NCI-H524 (cell line): ENCODE results near the gene UBASH3A.

ENCODE experiments used
- DNase-seq, 2 experiments: peaks; one replicate each; lab custom pipeline; 2025; lab: John Stamatoyannopoulos, UW

UBASH3A gene

DNA sequence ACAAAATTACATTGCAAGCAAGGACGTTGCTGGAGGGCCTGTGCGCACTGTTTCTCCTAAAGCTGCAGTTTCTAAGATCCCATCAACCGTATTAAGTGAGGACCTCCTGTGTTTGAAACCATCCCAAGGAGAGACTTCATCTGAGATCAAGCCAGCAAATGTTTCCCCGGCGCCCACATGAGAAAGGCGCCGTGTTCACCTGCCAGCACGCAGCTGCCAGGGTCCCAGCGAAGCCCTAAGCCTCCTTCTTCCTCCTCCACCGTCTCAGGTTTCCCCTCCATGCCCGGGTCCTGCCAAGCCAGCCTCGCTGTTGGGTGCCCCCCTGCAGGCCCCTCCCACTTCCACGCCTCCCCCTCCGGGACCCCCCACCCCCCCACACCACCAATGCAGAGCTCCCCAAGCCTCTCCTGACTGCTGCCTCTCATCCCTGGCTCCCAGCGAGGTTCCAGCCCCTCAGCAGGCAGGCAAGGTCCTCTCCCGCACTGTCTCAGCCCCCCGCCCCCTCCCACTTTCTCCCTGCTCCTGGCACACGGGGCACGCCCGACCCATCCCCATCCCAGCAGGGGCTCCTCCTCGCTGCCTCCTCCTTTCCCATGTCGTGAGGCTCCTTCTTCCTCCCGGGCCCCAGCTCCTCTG is 28.7 kb upstream of the UBASH3A start:
- peak; percentile 41 to 73 for DNase-seq

DNA sequence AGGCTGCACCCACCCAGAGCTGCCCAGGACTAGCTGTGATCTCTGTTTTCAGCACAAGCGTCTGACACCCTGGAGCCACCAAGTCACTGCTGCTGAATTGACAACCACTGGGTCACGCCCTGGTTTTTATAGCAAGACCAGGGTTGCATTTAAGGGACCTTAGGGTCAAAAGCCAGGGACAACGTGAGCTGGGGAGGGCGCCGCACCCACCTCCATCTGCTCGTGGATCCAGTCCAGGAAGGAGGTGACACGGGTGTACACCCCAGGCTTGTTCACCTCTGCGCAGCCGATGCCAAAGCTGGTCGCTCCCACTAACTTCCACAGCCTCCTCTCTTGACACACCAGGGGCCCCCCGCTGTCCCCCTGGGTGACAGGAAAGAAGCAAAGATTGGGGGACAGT is 28.2 kb upstream of the UBASH3A start:
- DNase-seq, result no peak

- DNase-seq, result no peak
These were observed 27.8 kb upstream of the UBASH3A start for GRCh38 chr21:42375966-42376337.

DNA sequence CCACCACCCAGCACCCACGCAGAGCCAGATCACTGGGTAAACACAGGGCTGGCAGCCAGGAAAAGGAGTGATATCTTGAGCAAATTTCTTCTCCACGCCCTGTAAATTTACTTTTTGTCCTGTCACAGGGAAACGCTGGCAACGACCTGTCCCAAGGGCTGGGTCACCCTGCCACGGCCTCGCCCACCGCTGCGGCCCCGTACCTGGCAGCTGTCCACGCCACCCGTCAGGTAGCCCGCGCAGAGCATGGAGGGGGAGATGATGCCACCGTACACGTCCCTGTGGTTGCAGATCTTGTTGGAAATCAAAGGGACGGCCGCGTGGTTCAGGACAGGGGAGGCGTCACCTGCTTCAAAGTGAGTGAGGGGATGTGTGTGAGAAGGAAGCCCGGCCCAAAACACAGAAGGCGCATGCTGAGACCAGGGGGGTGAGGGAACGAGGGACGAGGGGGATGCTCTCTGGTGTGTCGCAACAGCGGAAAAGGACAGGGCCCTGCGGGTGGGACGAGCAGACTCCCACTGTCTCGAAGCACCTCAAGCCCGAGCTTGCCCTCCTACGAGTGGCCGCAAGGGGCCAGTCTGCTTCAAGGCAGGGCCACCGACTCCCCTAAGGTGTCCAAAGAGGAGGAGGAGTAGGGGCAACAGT is 27.2 kb upstream of the UBASH3A start:
- DNase-seq, result no peak

GRCh38 chr21:42377211-42377950 is 26.3 kb upstream of the UBASH3A start:
- DNase-seq, result no peak

DNA sequence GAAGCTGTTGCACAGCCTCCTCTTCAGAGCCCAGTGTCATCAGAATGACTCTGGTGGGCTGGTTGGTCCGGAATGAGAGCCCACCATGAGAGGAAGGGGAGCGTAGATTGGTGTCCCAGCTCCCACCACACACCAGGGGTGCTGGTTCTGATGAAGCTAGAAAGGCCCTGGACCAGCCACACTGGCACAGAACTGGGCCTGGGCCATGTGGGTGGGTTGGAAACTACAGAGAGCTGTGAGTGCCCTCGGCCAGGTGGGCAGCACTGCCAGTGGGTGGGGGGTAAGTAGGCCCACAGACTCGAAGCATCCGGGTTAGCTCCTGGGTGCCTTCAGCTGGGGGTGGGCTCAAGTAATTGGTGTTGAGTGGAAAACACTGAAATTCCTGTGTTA is 25.8 kb upstream of the UBASH3A start:
- DNase-seq, result no peak

DNA sequence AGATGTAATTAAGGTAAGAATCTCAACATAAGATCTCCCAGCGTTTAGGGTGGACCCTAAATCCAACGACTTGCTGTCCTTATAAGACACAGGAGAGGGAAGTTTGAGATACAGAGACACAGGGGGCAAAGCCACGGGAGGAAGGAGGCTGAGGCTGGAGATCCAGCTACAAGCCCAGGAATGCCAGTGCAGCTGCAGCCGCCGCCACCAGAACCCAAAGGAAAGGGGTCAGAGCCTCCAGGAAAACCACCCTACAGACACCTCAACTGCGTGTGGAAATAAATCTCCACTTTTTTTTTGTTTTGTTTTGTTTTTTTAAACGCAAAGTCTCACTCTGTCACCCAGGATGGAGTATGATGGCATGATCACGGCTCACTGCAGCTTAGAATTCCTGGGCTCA is 25.3 kb upstream of the UBASH3A start:
- DNase-seq, result no peak

DNA sequence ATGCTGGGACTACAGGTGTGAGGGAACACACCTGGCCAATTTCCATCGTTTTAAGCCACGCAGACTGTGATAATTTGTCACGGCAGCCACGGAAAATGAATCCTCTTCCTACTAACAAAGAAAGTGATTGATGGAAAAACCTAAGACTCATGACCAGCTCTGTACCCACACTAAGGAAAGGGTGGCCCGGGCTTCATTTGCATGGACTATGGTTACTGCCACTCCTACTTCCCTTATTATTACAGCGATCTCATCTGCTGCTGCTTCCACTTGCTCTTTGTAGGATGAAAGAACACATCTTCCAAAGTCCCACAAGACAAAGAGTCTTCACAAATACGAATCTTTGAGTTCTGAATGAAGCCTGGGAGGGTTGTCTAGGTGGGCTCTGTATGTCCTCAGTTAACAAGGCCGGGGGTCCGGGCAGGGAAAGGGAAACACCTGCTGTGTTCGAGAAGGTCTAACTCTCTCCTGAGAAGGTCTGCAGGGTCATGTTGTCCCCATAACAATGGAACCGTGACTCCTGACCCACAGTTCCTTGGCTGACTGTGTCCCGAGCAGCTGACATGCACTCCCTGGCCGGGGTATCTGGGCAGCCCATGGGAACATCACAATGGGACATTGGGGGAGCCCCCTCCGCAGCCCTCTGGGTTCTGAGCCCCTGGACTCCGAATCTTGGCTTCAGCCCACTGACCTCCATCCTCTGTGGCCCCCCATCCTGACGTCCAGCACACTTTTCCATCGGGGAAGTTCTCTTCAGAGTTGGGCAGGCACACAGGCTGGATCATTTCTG is 24.1 kb upstream of the UBASH3A start:
- no peak for DNase-seq

GRCh38 chr21:42381347-42381984 is 22.2 kb upstream of the UBASH3A start:
- peak; percentile 56 to 80 for DNase-seq

GRCh38 chr21:42382915-42383314 is 20.8 kb upstream of the UBASH3A start:
- no peak for DNase-seq

GRCh38 chr21:42383331-42383730 is 20.4 kb upstream of the UBASH3A start:
- no peak for DNase-seq

DNA sequence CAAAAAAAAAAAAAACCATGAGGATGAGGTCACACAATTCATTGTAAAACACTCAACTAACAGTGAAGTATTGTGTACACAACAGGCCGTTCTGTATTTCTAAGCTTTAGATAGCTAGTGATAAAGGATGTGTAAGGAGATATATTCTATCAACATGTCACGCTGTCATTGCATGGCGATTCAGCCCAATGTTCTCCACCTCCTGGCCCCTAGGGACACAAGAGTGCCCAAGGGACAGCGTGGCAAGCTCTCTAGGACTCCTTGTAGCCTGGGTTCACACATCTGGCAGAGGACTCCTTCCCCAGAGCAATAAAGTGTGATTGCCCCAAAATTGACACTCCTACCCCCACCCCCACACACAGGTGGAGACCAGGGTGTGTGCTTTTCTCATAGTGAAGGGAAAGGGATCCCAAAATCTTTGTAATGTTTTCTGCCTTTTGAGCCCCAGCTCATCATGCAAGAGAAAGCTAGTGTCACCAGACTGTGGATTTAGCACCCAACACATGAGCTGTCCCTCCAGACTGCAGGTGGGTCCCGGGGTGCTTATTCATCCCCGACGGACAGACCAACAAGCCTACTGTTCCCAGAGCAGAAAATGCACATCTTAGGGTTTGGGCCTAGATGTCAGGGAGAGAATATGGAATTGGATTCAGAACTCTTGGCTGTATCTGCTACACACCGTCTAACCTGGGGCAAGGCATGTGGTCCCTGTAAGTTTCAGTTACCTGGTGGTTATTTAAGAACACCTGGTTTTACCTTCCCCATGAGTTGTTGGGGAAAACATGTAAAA is 19.4 kb upstream of the UBASH3A start:
- no peak for DNase-seq

GRCh38 chr21:42384989-42385388 is 18.7 kb upstream of the UBASH3A start:
- DNase-seq, result no peak

GRCh38 chr21:42385619-42386018 is 18.1 kb upstream of the UBASH3A start:
- no peak for DNase-seq

DNA sequence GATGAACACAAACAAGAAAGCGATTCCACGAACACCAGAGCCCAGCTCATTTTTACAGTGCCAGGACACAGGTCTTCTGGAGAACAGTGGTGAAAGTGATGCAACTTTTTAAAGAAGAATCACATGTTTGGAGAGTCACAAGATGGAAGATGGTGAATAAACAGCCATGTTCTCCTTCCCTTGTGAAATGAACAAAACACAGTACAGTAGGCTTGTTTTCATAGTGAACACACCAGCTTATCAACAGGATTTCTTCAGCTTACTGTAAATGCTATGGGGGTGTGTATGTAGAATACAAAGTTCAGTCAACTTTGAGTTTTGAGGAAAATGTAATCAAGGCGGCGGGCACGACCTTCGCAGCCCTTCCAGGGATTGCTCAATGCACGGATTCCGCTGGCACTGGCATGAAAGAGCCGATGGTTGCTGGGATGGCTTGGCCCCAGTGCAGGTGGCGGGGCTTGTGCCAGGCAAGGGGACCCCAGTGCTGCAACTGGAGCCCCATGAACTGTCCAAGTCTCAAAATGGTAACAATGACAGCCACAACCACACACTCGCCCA is 17.6 kb upstream of the UBASH3A start:
- no peak for DNase-seq

DNA sequence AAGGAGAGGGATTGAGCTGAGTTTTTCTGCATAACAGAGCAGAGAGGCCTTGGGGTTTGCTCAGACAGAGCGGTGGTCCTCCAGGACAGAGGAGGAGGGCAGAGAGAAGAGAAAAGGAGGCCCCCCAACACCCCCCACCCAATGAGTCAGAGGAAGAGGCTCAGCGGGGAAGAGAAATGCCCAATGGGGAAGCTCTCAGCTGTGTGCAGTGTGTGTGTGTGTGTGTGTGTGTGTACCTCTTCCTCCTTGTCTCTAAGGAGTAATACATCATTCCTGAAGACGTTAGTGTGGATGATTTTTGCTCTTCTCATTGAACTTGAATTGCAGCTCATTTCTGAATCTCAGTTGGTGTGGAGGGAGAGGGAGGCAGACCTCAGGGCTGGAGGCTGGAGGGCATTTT is 16.5 kb upstream of the UBASH3A start:
- no peak for DNase-seq

- DNase-seq, result no peak
These were observed 15.8 kb upstream of the UBASH3A start for GRCh38 chr21:42387843-42388340.

DNA sequence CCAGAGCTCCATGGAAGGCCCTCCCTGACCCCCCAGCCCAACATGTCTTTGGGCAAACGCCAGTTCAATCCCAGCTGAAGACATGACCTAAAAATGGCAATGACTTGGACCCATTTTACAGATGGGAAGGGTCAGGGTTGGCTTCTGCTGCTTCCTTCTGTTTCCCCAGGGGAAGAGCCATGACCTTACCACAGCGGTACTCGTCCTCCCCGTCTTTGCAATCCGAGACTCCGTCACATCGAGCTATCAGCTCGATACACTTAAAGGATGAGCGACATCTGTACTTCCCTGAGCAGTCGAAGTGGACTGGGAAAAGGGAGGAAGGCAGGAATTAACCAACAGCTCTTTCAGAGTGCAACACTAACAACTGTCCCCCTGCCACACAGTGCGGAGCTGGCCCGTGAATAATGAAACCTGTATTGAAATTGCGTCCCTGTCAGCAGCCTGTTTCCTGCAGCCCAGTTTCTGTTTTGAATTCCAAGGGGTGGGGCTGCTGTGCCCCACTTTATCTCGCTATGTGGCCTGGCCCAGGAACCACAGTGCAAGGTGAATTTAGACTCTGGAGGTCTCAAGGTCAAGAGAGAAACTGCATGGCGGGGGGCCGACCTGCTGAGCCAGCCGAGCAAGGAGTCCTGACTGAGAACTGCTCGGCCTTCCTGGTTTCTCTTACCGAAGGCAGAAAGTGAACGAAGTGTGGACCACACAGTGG is 14.8 kb upstream of the UBASH3A start:
- DNase-seq, result no peak

DNA sequence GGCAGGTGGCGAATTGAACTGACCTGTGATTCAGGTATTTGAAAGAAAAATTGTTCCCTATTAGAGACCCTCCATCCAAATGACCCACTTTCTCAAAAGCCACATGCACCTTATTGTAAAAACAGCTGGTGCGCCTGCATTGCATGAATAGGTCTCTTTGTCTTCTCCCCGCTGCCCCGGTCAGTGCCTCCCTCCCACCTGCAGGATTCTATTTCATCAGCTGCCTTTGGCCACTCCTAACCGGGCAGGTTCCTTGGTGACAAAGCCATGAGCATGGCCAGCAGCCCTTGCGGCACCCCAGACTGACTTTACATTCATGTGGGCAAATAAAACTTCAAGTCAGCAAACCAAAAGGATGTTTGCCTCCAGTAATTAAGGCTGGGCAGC is 14.3 kb upstream of the UBASH3A start:
- DNase-seq, result no peak

- DNase-seq, result no peak
These were observed 13.5 kb upstream of the UBASH3A start for GRCh38 chr21:42390193-42390592.
